GM18870 (cell line): ENCODE measurements around the gene PTPN23.

Experiments
- ATAC-seq: cut with Tn5 transposase; IDR thresholded peaks from one replicate; pipeline ENCODE4 v1.9.1; 2021; ENCODE audit warnings: moderate library complexity; ENCODE audit not compliant: unreplicated experiment

PTPN23 gene

DNA sequence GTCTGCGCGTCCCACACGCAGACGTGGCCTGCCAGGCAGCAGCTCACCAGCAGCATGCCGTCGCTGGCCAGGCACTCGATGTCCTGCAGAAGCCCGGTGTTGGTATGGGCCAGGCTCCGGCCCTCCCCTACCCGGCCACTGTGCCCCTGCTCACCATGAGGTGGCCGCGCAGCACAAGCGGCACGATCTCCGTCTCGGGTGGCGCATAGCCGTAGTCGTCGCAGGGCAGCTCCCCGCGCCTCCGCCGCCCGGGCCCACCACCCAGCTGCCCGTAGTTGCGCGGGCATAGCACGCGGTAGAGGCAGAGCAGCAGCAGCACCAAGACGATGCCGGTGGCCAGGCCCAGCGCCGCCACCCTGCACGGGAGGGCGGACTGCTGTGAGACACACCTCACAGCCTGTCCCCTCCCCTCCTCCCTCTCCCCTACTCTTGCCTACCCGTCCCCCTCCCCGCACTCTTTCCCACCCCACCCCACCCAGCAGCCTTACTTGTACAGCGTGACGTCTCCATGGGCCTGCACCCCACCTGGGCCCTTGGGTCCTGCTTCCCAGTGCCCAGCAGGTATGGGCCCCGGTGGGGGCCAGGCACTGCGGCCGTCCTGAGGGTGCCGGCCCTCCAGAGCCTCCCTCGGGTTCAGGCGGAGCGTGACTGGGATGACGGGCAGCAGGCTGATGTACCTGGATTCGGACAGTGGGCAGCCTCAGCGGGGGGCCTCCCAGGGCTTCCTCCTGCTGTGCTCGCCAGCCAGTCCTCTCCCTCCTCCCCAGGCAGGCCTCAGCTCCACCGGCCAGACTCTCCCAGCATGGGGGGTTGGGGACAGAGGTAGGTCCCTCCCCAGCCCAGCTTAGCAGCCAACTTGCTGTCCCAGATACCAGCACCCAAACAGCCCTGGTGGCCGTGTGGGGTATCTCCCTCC lies 37.6 kb downstream of the PTPN23 start:
- no peak for ATAC-seq

DNA sequence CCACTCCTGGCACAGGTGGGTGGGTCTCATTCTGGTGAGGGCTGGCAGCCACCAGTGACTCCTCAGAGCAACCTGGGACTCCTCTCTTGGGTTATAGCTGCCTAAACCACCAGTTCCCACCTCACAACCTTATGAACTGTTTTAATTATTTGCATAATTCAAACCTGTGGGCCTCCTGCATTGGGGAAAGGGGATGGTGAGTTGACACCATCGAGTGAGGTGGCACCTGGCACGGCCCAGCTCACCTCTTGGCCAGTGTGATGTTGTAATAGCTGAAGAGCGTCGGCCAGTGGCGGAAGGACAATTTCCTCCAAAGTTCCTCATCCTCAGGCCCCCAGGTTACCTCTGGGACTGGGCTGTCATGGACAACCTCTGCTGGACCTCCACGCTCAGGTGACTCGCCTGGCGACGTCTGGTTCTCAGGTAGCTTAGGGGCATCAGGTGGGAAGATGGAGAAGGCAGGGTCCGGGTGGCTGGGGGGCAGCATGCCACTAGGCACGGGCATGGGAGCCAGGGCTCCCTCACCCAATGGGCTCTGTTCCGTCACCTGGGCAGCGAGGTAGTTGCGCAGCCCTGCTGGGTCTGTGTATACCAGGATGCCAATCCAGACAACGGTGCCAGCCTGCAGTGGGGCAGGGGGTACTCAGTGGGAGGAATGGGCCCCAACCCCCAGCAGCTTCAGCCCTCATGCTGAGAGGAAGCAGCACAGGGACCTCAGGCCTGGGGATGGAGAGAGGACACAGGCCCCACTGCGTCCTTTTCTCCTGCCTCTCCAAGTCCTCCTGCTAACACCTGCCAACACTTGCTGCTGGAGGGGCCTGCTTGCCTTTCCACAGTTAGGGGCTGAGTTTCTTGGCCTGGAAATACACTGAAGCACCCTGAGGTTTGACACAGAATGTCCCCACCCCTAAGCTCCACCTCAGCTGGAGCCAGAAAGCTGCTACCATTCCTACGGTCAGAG lies 38.5 kb downstream of the PTPN23 start:
- no peak for ATAC-seq

DNA sequence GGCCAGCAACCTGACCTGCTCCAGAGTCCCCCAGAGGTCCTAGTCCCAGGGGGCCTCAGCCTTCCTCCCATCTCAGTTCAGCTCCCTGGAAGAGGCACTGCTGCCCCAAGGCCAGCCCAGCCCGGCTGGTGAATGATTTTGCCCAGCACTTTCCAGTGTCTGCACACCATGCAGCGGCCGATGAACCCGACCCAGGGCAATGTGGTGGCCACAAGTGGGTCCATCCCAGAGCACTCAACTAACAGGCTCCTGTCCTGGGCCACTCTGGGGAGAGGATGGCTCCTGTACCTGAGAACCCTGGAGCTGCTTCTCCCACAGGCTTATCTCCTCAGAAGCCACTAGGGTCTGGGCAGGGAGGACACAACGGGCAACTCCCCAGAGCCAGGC lies 39.2 kb downstream of the PTPN23 start:
- no peak for ATAC-seq

DNA sequence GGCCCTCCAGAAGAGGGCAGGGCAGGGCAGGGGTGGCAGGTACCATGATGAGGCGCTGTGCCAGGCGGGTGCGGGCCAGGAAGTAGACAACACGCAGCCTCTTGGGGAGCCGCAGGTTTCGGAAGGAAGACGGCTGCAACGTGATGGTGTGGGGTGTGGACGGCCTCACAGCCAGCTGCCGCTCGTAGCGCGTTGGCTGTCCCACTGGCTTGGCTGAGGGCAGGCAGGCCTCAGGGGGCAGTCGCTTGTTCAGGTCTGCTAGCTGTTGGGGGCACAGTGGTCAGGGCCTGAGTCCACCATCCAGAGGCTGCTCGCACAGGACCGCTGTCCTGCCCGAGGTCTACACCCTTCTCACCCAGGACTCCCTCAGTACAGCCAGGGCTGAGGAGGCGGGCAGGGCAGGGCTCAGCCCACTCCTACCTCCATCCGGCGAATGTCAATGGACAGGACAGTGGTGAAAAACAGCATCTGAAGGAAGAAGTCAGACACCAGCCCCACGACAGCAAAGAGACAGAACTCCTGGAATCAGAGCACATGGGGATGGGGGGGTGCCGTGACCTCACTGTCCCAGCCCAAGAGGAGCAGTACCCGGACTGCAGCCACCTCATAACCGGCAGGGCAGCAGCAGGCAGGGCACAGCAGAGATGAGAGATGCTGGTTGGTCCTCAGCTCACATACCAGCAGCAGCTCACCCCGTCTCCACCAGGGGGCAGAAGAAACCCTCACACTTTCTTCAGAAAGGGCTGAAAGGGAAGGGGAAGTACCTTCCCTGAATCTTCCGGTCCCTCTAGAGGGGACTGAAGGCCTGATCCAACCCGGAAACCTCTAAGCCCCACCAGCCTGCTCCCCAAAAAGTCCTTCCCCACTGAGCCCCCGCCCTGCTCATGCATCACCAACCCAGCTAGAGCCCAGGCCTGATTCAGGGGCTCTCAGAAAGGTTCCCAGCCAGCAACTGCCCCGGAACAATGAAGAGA lies 40.0 kb downstream of the PTPN23 start:
- ATAC-seq: peak; percentile 77

DNA sequence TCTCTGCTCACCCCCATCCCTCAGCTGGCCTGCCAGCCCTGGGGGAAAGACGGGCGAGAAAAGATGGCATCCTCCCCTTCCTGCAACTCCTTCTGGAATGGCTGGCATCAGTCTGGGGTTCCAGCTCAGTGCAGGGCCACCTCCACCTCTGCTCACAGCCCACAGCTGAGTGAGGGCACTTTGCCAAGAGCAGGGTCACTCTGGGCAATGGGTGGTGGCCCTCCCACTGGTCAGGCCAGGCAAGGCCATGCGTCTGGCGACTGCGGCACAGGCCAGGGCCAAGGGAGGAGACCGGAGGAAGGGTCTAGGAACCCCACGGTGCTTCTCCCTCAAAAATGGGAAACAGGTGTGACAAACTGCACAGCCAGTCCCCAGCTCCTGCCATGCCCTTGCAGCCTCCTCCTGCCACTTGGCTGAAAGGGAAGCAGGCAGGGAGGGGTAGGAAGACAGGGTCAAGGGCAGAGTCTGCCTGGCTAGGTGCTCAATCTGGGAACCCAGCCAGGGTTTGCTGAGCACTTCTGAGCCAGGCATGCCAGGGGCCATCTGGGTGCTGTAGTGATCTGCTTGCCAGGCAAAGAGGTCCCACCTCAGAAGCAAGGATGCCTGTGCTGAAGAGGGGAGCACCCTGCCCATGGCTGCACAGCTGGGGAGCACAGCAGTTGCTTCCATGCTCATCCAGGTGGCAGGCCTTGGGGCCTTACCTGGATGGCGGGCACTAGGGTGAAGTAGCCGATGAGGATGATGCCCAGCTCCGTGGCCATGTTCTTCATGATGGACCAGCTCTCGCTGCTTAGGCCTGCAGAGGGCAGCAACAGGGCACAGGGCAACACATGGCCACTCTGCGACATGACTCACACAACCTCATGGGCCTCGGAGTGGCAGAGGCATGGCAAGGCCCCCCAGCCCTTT lies 41.2 kb downstream of the PTPN23 start:
- ATAC-seq: no peak

DNA sequence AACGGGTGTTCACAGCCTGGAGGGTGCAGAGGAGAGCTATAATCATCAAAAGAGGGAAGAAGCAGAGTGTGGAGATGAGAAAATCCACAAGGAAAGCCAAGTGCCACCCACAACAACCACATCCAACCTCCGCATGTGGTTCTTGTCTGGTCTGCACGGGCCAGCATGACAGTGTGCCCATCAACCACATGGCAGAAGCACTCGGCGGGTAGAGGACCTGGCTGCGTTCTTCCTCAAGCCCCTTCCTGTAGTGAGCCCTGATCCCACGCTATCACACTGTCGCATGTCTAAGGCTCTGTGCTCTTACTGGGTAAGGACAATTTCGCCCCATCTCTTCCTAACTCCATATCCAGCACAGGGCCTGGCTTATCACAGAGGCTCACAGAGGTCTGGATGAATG lies 41.9 kb downstream of the PTPN23 start:
- ATAC-seq: no peak

DNA sequence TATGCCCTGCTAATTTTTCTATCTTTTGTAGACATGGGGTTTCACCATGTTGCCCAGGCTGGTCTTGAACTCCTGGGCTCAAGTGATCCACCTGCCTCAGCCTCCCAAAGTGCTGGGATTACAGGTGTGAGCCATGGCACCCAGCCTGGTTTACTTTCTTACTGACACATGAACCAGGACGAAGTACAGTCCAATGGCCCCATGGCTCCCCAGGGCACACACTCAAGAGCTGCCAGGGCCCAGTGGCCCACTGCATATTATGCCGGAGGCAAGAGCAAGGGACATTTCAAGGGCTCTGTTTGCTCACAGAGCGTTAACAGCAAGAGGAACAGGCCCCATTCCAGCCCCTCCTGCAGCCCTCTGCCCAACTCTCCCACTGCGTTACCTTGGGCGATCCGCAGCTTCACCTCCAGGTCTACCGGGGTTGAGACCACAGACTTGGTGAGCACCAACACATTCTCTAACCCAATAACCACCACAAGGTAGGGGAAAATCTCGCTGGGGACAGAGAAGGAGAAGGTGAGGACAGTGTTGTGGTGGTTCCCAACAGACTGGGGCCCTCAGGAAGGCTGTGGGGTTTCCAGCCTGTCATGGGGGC lies 42.8 kb downstream of the PTPN23 start:
- ATAC-seq: no peak

DNA sequence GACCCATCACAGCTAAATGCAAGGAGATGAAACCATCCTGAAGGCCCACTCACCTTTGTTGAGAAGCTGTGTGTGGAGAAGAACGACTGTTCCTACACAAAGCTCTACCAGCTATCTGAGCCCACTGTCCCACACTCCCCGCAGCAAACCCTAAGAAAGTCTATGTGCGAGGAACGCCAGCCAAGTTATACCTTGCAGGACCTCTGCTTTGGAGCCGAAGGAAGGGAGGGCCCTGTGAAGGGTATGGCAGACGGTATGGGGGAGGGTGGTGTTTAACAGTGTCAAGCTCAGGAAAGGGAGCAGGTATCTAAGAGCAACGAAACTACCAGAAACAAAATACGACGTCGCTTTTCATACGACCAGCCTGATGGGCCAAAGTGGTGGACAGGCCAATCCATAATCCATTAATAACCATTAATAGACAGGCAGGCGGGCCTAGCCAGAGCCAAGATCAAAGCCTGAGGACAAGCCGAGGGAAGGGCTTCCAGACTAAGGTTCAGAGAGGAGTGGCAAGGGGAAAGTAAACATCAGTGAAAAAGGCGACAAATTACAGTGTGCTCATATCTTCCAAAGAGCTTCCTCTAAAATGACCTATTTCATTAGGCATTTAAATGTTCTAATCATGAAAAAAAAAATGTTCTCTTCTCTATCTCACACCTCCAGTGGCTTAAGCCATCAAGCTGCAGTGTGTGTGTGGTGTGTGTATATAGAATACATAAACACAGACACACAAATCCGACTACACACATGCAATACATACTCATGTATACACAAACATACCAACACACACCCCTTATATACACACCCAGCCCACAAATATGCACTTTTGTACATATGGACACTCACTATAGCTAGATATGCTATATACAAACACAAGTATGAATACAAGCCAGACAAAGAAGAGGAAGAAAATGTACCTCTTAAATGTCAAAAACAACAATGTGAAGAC lies 43.9 kb downstream of the PTPN23 start:
- ATAC-seq: no peak

DNA sequence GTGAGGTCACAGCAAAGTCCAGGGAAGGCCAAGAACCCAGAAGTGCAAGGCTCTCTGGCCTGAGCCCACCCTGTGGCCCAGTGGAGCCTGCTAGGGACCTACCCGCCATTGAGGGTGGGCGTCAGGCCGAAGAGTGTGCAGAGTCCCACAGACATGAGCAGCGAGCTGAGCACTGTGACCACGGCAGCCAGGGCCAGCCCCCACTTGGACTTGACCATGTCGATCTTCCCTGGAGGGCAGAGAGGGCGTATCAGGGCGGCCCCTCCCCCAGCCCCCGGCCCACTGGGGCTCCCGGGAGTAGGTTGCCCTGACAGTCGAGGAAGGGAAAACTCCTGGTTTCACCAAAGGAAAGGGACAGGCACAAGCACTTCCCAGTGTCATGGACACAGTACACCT lies 44.6 kb downstream of the PTPN23 start:
- no peak for ATAC-seq

DNA sequence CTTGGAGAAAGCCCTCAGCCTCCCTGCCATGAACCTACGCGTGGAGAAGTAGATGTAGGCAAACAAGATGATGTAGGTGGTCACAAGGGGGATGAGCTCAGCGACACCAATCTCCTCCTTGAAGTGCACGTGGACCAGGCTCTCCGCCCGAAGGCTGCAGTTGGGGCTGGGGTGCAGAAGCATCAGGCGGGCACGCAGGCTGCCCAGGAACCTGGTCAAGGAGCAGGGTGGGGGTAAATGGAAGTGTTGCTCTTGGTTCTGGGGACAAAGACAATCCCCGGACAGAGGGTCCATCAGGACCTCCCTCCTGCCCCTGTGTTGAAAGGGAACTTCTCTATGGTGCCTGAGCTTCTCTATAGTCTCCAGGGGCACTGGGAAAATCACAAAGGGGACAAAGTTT lies 45.1 kb downstream of the PTPN23 start:
- no peak for ATAC-seq

DNA sequence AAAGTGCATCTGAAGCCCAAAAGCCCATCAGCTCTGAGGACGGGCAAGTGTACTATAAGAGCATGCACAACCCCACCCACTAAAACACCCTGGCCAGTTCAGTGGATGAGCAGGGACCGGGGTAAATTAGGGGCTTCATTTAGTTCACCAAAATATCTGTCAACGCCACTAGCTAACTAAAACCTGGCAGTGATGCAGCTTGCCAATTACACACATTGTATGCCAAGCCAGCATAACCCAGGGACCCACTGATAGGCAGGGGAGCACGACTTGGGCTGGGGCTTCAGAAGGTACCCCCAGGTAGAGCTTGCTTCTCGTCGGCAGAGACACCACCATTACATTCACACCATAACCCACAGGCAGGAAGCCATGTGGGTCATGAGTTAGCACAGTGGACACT lies 47.0 kb downstream of the PTPN23 start:
- ATAC-seq: no peak

DNA sequence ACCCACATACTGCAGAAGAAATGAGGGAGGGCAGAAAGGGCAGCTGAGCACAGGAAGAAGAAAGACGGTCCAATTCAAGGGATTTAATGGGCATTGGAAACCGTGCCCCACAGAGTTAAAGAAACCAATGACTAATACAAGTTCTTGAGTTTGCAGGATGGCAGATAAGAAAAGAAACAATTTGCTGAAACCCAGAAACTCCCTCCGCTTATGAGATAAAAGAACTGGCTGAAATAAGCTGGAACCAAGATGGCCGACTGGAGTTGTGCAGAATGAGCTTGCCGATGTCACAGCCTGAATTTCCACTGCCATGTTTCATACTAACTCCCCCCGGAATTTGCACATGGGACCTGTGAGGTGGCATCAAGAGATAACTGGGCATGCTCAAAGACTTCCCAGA lies 47.8 kb downstream of the PTPN23 start:
- no peak for ATAC-seq

DNA sequence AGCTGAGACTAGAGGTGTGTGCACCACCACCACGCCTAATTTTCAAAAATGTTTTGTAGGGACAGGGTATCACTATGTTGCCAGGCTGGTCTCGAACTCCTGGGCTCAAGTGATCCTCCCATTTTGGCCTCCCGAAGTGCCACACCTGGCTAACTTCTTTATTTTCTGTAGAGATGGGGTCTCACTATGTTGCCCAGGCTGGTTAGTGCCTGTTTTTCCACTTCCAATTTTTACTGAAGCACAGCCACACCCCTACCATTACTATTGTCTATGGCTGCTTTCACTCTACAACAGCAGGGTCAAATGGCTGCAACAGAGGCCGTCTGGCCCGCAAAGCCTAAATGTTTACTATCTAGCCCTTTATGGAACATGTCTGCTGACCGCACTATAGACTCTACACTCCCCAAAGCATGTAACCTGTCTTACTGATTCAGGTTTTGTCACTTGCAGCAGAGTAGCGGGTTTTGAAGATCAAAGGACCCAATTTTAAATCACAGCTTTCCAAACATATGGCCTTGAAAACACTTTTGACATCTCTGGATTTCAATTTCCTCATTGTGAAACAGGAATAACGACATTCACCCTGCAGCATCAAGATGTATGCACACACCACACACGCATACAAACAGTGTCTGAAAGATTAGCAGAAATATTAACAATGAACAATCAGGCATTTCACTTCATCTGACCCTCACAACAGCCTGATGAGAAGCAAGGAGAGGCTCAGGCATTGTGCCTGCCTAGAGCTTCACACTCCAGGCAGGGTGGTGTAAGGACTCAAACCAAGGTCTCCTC lies 48.9 kb downstream of the PTPN23 start:
- no peak for ATAC-seq

DNA sequence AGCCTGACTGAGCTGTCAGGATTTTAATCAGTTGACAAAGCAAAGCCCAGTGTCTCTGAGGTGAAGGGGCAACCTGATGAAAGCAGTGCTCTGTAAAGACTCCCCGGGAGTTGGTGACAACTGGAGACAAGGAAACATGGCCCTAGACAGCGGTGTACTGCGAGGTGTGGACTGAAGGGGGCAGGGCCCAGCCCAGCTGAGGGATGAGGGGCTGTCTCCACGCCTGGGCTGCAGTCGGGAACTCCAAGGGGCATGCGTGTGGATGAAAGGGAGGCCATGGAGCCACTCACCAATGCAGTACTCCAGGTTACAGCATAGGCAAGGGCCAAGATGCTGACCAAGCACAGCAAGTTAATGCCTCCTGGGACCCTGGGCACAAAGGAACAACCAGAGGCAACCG lies 49.8 kb downstream of the PTPN23 start:
- no peak for ATAC-seq

DNA sequence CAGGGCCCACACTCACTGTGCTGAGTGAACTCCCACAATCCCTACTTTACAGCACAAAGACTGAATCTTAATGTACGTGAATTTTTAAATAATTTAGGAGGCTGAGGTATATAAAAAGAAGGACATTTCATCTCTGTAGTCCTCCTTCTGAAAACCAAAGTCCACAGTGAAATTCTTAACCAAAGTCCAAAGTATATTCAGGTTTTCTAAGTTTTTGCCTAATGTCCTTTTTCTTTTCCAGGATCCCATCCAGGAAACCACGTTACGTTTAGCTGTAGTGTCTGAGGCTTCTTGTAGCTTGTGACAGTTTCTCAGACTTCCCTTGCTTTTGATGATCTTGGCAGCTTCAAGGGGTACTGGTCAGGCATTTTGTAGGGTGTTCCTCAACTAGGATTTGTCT lies 50.4 kb downstream of the PTPN23 start:
- no peak for ATAC-seq

DNA sequence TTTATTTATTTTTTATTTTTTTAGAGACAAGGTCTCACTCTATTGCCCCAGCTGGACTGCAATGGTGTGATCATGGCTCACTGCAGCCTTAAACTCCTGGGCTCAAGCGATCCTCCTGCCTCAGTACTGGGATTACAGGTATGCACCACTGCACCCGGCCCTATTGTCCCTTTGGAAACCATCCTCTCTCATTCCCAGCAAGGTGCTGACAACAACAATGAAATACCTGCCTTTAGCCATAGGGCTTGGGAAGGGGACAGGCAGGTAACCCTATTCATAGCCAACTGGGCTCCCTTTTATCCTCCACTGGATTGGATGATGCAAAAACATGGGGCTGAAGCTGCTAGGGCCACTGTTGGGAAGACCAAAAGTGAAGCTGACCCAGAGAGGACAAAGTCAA lies 51.9 kb downstream of the PTPN23 start:
- no peak for ATAC-seq

DNA sequence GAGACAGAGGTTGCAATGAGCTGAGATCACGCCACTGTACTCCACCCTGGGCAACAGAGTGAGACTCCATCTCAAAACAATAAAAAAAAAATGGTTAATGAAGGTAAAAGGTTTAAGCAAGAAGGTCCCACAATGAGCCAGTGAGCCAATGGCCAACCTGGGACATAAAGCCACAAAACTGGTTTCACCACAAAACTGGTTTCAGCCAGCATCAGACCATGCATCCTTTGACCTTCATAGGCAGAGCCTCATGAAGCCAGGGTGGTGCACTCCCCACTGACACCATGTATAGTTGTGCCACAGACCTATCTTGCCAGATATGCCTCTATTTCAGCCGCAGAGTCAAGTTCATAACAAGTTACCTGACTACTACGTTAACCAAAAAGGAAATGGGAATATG lies 53.0 kb downstream of the PTPN23 start:
- ATAC-seq: no peak
